SK-N-SH treated with all-trans-retinoic acid at 6 μM for 48 hours (cell line): ENCODE data around the gene RUFY4.

Experiments used
- TCF4 ChIP-seq: fragments of 250-450 bp; sonication (Bioruptor Pico); IDR thresholded peaks from 2 replicates; pipeline ENCODE4 v1.8.0; 2021; ENCODE audit warnings: mild to moderate bottlenecking, moderate library complexity, borderline replicate concordance
- ZFP3 ChIP-seq: fragments of 250-450 bp; sonication (Bioruptor Pico); IDR thresholded peaks from 2 replicates; pipeline ENCODE4 v1.5.0; 2020; ENCODE audit warnings: mild to moderate bottlenecking, moderate library complexity

DNA sequence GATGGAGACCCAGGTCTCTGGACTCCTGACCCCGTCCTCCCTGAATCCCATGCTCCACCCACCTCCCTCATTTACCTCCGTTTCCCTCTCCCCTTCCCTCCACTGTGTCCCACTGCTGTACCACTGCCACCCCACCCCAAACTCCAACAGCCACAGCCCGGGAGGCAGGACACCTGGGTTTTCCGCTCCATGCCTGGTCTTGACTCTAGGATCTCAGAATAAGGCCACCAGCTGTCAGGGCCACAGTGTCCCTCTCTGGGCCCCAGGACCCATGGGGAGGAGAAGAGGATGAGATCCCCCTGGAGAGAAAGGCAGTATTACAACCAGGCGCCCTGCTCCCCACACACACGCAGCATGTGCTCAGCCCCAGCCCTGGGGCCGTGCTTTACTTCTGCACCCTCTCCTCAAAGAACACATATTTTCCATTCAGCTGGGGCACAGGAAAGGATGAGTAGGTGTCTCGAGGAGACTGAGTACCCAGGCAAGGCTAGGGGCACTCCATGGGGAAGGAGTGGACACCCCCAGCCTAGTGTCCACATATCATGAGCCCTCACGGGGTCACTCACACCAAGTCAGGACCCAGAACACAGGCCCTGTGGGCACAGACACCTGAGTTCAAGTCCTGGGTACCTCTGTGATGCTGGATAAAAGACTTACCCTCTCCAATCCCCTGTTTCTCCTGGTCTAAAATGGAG lies 700 bp downstream of the RUFY4 start:
- TF ChIP-seq TCF4 (no peak), ZFP3 (CRISPR knock-in tag) (no peak)
